EH (cell line): ENCODE measurements around the gene CYB5R3.
"Not testable (repeated sequence)": the region's sequence is repeated elsewhere in the genome, so short reads cannot be mapped to it uniquely, and the experiment has no call there.

Source experiments
- DNase-seq: peaks from one replicate; pipeline ENCODE4 v3.0.0-alpha.2; 2015; ENCODE audit warnings: low read depth

The CYB5R3 gene

GRCh38 chr22:42678894-42679293 is 29.7 kb upstream of the CYB5R3 start:
- DNase-seq, result no peak

- DNase-seq, result not testable (repeated sequence)
Observed at GRCh38 chr22:42677936-42678335, 28.7 kb upstream of the CYB5R3 start.

GRCh38 chr22:42676059-42676607 is 26.9 kb upstream of the CYB5R3 start:
- peak; percentile 85 for DNase-seq

GRCh38 chr22:42673898-42674401 is 24.8 kb upstream of the CYB5R3 start:
- DNase-seq, result peak; percentile 45

GRCh38 chr22:42673071-42673470 is 23.9 kb upstream of the CYB5R3 start:
- not testable (repeated sequence) for DNase-seq

GRCh38 chr22:42670921-42671709 is 21.9 kb upstream of the CYB5R3 start:
- peak; percentile 59 for DNase-seq

- DNase-seq, result no peak
Observed at GRCh38 chr22:42670046-42670445, 20.9 kb upstream of the CYB5R3 start.

- DNase-seq, result not testable (repeated sequence)
Observed at GRCh38 chr22:42666393-42666792, 17.2 kb upstream of the CYB5R3 start.

GRCh38 chr22:42664976-42665831 is 16.0 kb upstream of the CYB5R3 start:
- DNase-seq, result no peak

GRCh38 chr22:42661985-42662831 is 13.0 kb upstream of the CYB5R3 start:
- peak; percentile 75 for DNase-seq

GRCh38 chr22:42656578-42656977 is 7.4 kb upstream of the CYB5R3 start:
- DNase-seq, result no peak

GRCh38 chr22:42655693-42656092 is 6.5 kb upstream of the CYB5R3 start:
- no peak for DNase-seq

- DNase-seq, result no peak
Observed at GRCh38 chr22:42654436-42655073, 5.4 kb upstream of the CYB5R3 start.

GRCh38 chr22:42653999-42654398 is 4.8 kb upstream of the CYB5R3 start:
- DNase-seq, result no peak

- DNase-seq, result peak; percentile 59
Observed at GRCh38 chr22:42651134-42651533, 1.9 kb upstream of the CYB5R3 start.

GRCh38 chr22:42648368-42649245 is 585 bp downstream of the CYB5R3 start:
- DNase-seq, result peak; percentile 62

- no peak for DNase-seq
Observed at GRCh38 chr22:42648017-42648367, 1.2 kb downstream of the CYB5R3 start.

- DNase-seq, result no peak
Observed at GRCh38 chr22:42646569-42647525, 2.3 kb downstream of the CYB5R3 start.

GRCh38 chr22:42645938-42646568 is 3.1 kb downstream of the CYB5R3 start:
- DNase-seq, result no peak
